ENCODE results near the gene OR6C1.
"Not testable (repeated sequence)": the region's sequence is repeated elsewhere in the genome, so short reads cannot be mapped to it uniquely, and the experiment has no call there.

Gene OR6C1

GRCh38 chr12:55314043-55314442 lies at the start of gene OR6C1:
TSS of gene OR6C1 (plus strand) at chr12:55314343. CDS start at chr12:55320600, 6,257 bp downstream.
- DNase-seq = no peak

GRCh38 chr12:55280991-55281390 lies 33.2 kb upstream of the OR6C1 start:
- DNase-seq = no peak

GRCh38 chr12:55289999-55290398 lies 24.1 kb upstream of the OR6C1 start:
- DNase-seq = no peak

GRCh38 chr12:55296469-55296868 lies 17.7 kb upstream of the OR6C1 start, which contains the start of gene OR6C6:
TSS of gene OR6C6 (minus strand) at chr12:55296569. CDS start at chr12:55295232, 1,337 bp downstream.
- DNase-seq = no peak

GRCh38 chr12:55320201-55320600 lies 6.1 kb downstream of the OR6C1 start:
- DNase-seq = no peak

- DNase-seq = not testable (repeated sequence)
These were observed 11.7 kb downstream of the OR6C1 start for GRCh38 chr12:55325801-55326200.

- no peak for DNase-seq
These were observed 16.3 kb downstream of the OR6C1 start, which contains the start of gene OR6C3 for GRCh38 chr12:55330446-55330845. TSS of gene OR6C3 (plus strand) at chr12:55330746. CDS start at chr12:55331701, 955 bp downstream.

GRCh38 chr12:55336002-55336401 lies 21.9 kb downstream of the OR6C1 start:
- no peak for DNase-seq

GRCh38 chr12:55355338-55355737 lies 41.2 kb downstream of the OR6C1 start:
- DNase-seq = not testable (repeated sequence)

- no peak for DNase-seq
These were observed 48.5 kb downstream of the OR6C1 start, which contains the start of gene OR6C75 for GRCh38 chr12:55362675-55363074. TSS of gene OR6C75 (plus strand) at chr12:55362975. CDS start at chr12:55365111, 2,136 bp downstream.

- DNase-seq = no peak
These were observed 50.9 kb downstream of the OR6C1 start for GRCh38 chr12:55365086-55365485.

All from activated CD4-positive, alpha-beta T cell treated with anti-CD3 and anti-CD28 coated beads, Interleukin-2, amount 50 U/mL, for 48 hours (primary cell).